Suprapubic skin (tissue), 4 donors: Measurements from ENCODE around the gene NPC1.

Source experiments
- CTCF ChIP-seq, 2 donors: fragments of 200-600 bp in 1 of 2; fragments of 450-650 bp in 1 of 2; sonication (generic) in 1 of 2; IDR thresholded peaks; one replicate each; pipeline ENCODE4 v1.5.1; 2016 to 2019; ENCODE audit warnings: antibody characterized with exemption in 2 of 2, mild to moderate bottlenecking in 1 of 2, moderate library complexity in 1 of 2
- EP300 ChIP-seq: sonication (generic); formaldehyde crosslinking; IDR thresholded peaks from one replicate; pipeline ENCODE4 v1.6.1; 2017; ENCODE audit warnings: antibody characterized with exemption
- POLR2A ChIP-seq, 2 donors: fragments of 450-650 bp; IDR thresholded peaks; one replicate each; pipeline ENCODE4 v1.6.1; 2017; ENCODE audit warnings: antibody characterized with exemption in 2 of 2, mild to moderate bottlenecking in 2 of 2, moderate library complexity in 2 of 2
- POLR2AphosphoS5 ChIP-seq, 3 donors: sonication (generic); formaldehyde crosslinking; IDR thresholded peaks; one replicate each; pipeline ENCODE4 v1.6.1; 2017; ENCODE audit warnings: antibody characterized with exemption in 3 of 3

GRCh38 chr18:23521907-23522306 lies 64.4 kb downstream of the NPC1 start:
- TF ChIP-seq POLR2A (IDR thresholded peaks at IDR 0.05) (no peak), EP300 (no peak), CTCF (IDR thresholded peaks at IDR 0.05) (no peak), POLR2AphosphoS5 (IDR thresholded peaks at IDR 0.05) (no peak)
